GM18519 (cell line): Measurements from ENCODE around the gene DSN1.

Source experiments
- ATAC-seq: cut with Tn5 transposase; IDR thresholded peaks from one replicate; pipeline ENCODE4 v1.9.1; 2021; ENCODE audit warnings: mild to moderate bottlenecking, moderate library complexity; ENCODE audit not compliant: unreplicated experiment, low FRiP score

Gene DSN1

GRCh38 chr20:36796875-36797274 is 23.3 kb upstream of the DSN1 start:
- ATAC-seq, result no peak

- no peak for ATAC-seq
Observed at GRCh38 chr20:36796117-36796516, 22.6 kb upstream of the DSN1 start.

GRCh38 chr20:36795691-36796090 is 22.1 kb upstream of the DSN1 start:
- no peak for ATAC-seq

GRCh38 chr20:36794116-36794474 is 20.5 kb upstream of the DSN1 start:
- no peak for ATAC-seq

GRCh38 chr20:36793294-36794115 is 19.9 kb upstream of the DSN1 start:
- ATAC-seq, result no peak

GRCh38 chr20:36792422-36792821 is 18.9 kb upstream of the DSN1 start:
- ATAC-seq, result no peak

GRCh38 chr20:36791862-36792261 is 18.3 kb upstream of the DSN1 start:
- no peak for ATAC-seq

GRCh38 chr20:36786663-36787062 is 13.1 kb upstream of the DSN1 start:
- no peak for ATAC-seq

GRCh38 chr20:36786246-36786645 is 12.7 kb upstream of the DSN1 start:
- ATAC-seq, result no peak

GRCh38 chr20:36785308-36785707 is 11.7 kb upstream of the DSN1 start:
- ATAC-seq, result no peak

GRCh38 chr20:36784900-36785299 is 11.3 kb upstream of the DSN1 start:
- no peak for ATAC-seq

- no peak for ATAC-seq
Observed at GRCh38 chr20:36784116-36784515, 10.6 kb upstream of the DSN1 start.

GRCh38 chr20:36779656-36780025 is 6.1 kb upstream of the DSN1 start:
- ATAC-seq, result no peak

- ATAC-seq, result no peak
Observed at GRCh38 chr20:36778831-36779655, 5.5 kb upstream of the DSN1 start.

GRCh38 chr20:36777576-36777975 is 4.0 kb upstream of the DSN1 start:
- ATAC-seq, result no peak

- ATAC-seq, result no peak
Observed at GRCh38 chr20:36777167-36777566, 3.6 kb upstream of the DSN1 start.

- no peak for ATAC-seq
Observed at GRCh38 chr20:36775826-36776225, 2.3 kb upstream of the DSN1 start.

GRCh38 chr20:36775196-36775595 is 1.6 kb upstream of the DSN1 start:
- ATAC-seq, result no peak

- no peak for ATAC-seq
Observed at GRCh38 chr20:36773107-36773596, 411 bp downstream of the DSN1 start.

GRCh38 chr20:36770680-36771079 is 2.9 kb downstream of the DSN1 start:
- ATAC-seq, result no peak

GRCh38 chr20:36768768-36769430 is 4.7 kb downstream of the DSN1 start:
- ATAC-seq, result no peak
